SU-DHL-6 (cell line): ENCODE results near the gene PDLIM5.

Experiments
- H2AFZ ChIP-seq: fragments of 200-600 bp; sonication (generic); 2 replicates; pipeline ENCODE4 v1.6.1; 2014; ENCODE audit warnings: low read depth, mild to moderate bottlenecking, moderate library complexity, mixed read lengths, antibody characterized with exemption, low read length; ENCODE audit not compliant: severe bottlenecking
- H3F3A ChIP-seq: fragments of 200-600 bp; shearing (Covaris generic); 2 replicates; pipeline ENCODE4 v1.6.0; 2016; ENCODE audit warnings: antibody characterized with exemption, mild to moderate bottlenecking; ENCODE audit not compliant: insufficient read depth
- H3K27ac ChIP-seq: fragments of 200-600 bp; sonication (generic); 2 replicates; pipeline ENCODE4 v1.5.1; 2016; ENCODE audit warnings: low read depth, mild to moderate bottlenecking, low read length, moderate library complexity, mixed read lengths
- H3K27me3 ChIP-seq: fragments of 200-600 bp; sonication (generic), shearing (Covaris generic); 2 replicates; pipeline ENCODE4 v1.6.0; 2014; ENCODE audit warnings: mild to moderate bottlenecking, low read length
- H3K36me3 ChIP-seq: fragments of 200-600 bp; sonication (generic); 2 replicates; pipeline ENCODE4 v1.6.1; 2014; ENCODE audit warnings: mild to moderate bottlenecking, low read length, mixed read lengths
- H3K4me2 ChIP-seq: fragments of 300-600, 200-600 bp; shearing (Covaris generic), sonication (generic); 2 replicates; pipeline ENCODE4 v1.6.0; 2014; ENCODE audit warnings: low read length, low read depth, mild to moderate bottlenecking; ENCODE audit not compliant: poor library complexity, severe bottlenecking
- H3K4me3 ChIP-seq: fragments of 200-600 bp; sonication (generic); 2 replicates; pipeline ENCODE4 v1.5.1; 2014; ENCODE audit warnings: antibody characterized with exemption, low read length, mild to moderate bottlenecking, mixed read lengths; ENCODE audit not compliant: insufficient read depth, poor library complexity, severe bottlenecking
- H3K79me2 ChIP-seq: fragments of 200-600 bp; sonication (generic); 2 replicates; pipeline ENCODE4 v1.6.1; 2014; ENCODE audit warnings: mild to moderate bottlenecking, low read length, moderate library complexity; ENCODE audit not compliant: insufficient read depth
- H3K9ac ChIP-seq: fragments of 200-600 bp; sonication (generic); 2 replicates; pipeline ENCODE4 v1.7.0; 2014; ENCODE audit warnings: mild to moderate bottlenecking, low read length
- H3K9me2 ChIP-seq: fragments of 200-600 bp; sonication (generic); replicated peaks from 2 replicates; pipeline ENCODE4 v1.6.1; 2014; ENCODE audit warnings: low read length; ENCODE audit not compliant: insufficient read depth
- H3K9me3 ChIP-seq: fragments of 200-600 bp; sonication (generic); 2 replicates; pipeline ENCODE4 v1.6.1; 2014; ENCODE audit warnings: low read length, mixed read lengths; ENCODE audit not compliant: insufficient read depth
- H4K20me1 ChIP-seq: fragments of 200-600 bp; sonication (generic); 2 replicates; pipeline ENCODE4 v1.6.1; 2014; ENCODE audit warnings: low read depth, mild to moderate bottlenecking, antibody characterized with exemption, low read length, moderate library complexity, mixed read lengths
- EZH2phosphoT487 ChIP-seq: fragments of 200-600 bp; sonication (generic), shearing (Covaris generic); conservative IDR thresholded peaks from 2 replicates; pipeline ENCODE4 v1.6.1; 2018; ENCODE audit warnings: mild to moderate bottlenecking, antibody characterized with exemption, low read length, moderate library complexity, mixed read lengths
- TF ChIP-seq, protein P1 (sequence below): fragments of 200-600 bp; sonication (generic); IDR thresholded peaks from one replicate; pipeline ENCODE4 v1.5.1; 2017; ENCODE audit warnings: antibody characterized with exemption, mild to moderate bottlenecking, low read length, moderate library complexity; ENCODE audit not compliant: insufficient read depth, poor library complexity, severe bottlenecking

PDLIM5 gene

DNA sequence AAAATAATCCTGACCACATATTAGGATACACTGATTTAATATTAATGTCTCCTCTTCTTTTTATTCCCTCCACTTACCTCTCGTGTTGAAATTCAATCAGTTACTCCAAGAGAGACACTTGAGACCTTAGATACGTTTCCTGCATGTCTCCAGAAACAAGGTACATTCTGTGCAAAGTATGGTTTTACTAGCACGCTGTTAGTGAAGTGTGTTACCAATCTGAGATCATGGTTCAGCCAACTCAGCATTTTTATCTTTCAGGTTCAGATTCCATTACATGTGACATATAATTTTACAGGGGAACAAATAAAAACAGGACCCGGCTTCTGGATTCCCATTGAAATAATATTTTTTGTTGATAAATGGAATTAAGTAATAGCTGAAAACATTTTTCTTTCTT is 32.2 kb downstream of the PDLIM5 start:
- Histone ChIP-seq H3F3A (no peaks in the 10 kb centered on the region), H3K36me3 (no peaks in the 10 kb centered on the region), H3K4me2 (no peak overlapping the region), H2AFZ (no peak overlapping the region), H3K79me2 (no peaks in the 10 kb centered on the region), H3K9me3 (no peaks in the 10 kb centered on the region), H4K20me1 (no peaks in the 10 kb centered on the region), H3K27me3 (no peaks in the 10 kb centered on the region), H3K27ac (no peak overlapping the region), H3K9ac (no peak overlapping the region), H3K9me2 (no peaks in the 10 kb centered on the region), H3K4me3 (no peak overlapping the region)
- no peak for TF ChIP-seq EZH2phosphoT487
- TF ChIP-seq, protein P1, sequence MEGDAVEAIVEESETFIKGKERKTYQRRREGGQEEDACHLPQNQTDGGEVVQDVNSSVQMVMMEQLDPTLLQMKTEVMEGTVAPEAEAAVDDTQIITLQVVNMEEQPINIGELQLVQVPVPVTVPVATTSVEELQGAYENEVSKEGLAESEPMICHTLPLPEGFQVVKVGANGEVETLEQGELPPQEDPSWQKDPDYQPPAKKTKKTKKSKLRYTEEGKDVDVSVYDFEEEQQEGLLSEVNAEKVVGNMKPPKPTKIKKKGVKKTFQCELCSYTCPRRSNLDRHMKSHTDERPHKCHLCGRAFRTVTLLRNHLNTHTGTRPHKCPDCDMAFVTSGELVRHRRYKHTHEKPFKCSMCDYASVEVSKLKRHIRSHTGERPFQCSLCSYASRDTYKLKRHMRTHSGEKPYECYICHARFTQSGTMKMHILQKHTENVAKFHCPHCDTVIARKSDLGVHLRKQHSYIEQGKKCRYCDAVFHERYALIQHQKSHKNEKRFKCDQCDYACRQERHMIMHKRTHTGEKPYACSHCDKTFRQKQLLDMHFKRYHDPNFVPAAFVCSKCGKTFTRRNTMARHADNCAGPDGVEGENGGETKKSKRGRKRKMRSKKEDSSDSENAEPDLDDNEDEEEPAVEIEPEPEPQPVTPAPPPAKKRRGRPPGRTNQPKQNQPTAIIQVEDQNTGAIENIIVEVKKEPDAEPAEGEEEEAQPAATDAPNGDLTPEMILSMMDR = no peak

DNA sequence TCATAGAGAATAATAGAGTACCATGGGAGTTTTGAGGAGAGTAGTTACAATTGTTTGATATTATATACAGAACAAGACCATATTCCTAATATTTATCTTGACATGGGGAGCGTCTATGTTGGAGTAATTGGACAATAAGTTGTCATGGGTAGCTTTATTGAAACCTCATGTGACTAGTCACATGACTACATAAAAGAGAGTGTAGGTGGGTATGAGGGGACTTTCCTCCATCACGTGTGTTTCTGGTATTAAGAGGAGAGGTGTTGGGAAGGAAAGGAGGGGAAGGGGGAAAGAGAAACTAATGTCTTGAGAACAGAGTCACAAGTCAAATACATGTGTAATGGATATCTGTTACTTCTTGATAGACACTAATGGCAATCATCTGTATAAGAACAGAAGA is 33.1 kb downstream of the PDLIM5 start:
- TF ChIP-seq EZH2phosphoT487 = no peak
- TF ChIP-seq, protein P1 = no peak
- no peaks in the 10 kb centered on the region for H3K79me2 ChIP-seq
- no peak overlapping the region for H3K4me2 ChIP-seq
- H3K9me3 ChIP-seq = no peaks in the 10 kb centered on the region
- H3K9me2 ChIP-seq = no peaks in the 10 kb centered on the region
- H2AFZ ChIP-seq = no peak overlapping the region
- no peaks in the 10 kb centered on the region for H3K36me3 ChIP-seq
- H3K27ac ChIP-seq = no peak overlapping the region
- no peaks in the 10 kb centered on the region for H4K20me1 ChIP-seq
- no peaks in the 10 kb centered on the region for H3K27me3 ChIP-seq
- no peak overlapping the region for H3K4me3 ChIP-seq
- no peaks in the 10 kb centered on the region for H3F3A ChIP-seq
- no peak overlapping the region for H3K9ac ChIP-seq

DNA sequence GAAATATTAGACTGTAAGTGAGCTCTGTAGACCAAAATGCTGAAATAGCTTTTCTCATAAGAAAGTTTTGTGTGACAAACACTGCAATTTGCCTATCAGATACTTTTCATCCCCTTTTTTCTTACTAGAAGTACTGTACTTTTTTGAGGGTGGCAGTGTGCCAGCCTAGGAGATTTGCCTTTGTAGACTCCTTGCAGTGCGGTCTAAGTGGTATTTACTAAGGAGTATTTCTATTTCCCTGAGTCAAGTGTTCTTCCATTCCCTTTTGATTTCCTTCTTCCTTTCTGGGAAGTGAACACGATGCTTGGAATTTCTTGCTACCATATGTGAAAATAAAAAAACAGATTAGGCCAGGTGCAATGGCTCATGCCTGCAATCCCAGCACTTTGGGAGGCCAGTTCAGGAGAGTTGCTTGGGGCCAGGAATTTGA is 34.6 kb downstream of the PDLIM5 start:
- Histone ChIP-seq H3K4me2 (no peak overlapping the region), H3K9me2 (no peaks in the 10 kb centered on the region), H3K79me2 (no peaks in the 10 kb centered on the region), H3F3A (no peaks in the 10 kb centered on the region), H2AFZ (no peak overlapping the region), H3K27ac (no peak overlapping the region), H3K9ac (no peak overlapping the region), H3K36me3 (no peaks in the 10 kb centered on the region), H4K20me1 (no peaks in the 10 kb centered on the region), H3K27me3 (no peaks in the 10 kb centered on the region), H3K9me3 (no peaks in the 10 kb centered on the region), H3K4me3 (no peak overlapping the region)
- TF ChIP-seq, protein P1 = no peak
- TF ChIP-seq EZH2phosphoT487 = no peak

DNA sequence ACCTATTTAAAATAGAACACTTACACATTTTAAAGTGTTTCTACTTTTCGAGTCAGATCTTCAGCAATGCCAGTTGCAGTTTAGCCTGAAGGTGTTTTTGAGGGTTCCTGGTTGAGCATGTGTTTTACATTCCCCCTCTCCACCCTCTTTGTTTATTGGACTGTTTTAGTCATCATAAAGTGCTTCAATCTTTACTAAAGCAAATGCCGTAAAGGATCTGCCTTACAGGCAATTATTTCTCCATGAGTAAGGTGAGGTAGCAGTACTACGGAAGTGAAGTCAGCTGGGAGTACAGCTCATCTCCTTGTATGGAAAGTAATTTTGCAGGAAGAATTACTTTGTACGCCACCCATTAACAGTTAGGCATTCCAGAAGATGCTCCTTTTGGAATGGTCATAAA is 36.9 kb downstream of the PDLIM5 start:
- Histone ChIP-seq H3K4me2 (no peak overlapping the region), H2AFZ (no peak overlapping the region), H3K27me3 (no peaks in the 10 kb centered on the region), H3K4me3 (no peak overlapping the region), H3K9me2 (no peaks in the 10 kb centered on the region), H3F3A (no peaks in the 10 kb centered on the region), H4K20me1 (no peaks in the 10 kb centered on the region), H3K9ac (no peak overlapping the region), H3K9me3 (no peaks in the 10 kb centered on the region), H3K27ac (no peak overlapping the region), H3K79me2 (no peaks in the 10 kb centered on the region), H3K36me3 (no peaks in the 10 kb centered on the region)
- TF ChIP-seq, protein P1 = no peak
- TF ChIP-seq EZH2phosphoT487 = no peak
